Esophagus mucosa (tissue), 1 donor: ENCODE measurements around the gene PPP1R14D. TPM values are rescaled to one million over a fixed set of nuclear protein-coding genes. Genes with fewer than 3 reads are reported as not detected.

Experiments used
- ATAC-seq: fragments of 200-7000 bp; cut with Tn5 transposase; one replicate; pipeline ENCODE4 v1.9.1; 2020
- total RNA-seq: library from RNA; stranded (reverse); gene quantifications from one replicate; pipeline ENCODE4 v1.2.4, GENCODE V29; 2023
- donor health status: DM: yes; HTN: yes; CAD: no.

Gene PPP1R14D
- total RNA-seq, 1 donor from 2014 or later, result not detected

DNA sequence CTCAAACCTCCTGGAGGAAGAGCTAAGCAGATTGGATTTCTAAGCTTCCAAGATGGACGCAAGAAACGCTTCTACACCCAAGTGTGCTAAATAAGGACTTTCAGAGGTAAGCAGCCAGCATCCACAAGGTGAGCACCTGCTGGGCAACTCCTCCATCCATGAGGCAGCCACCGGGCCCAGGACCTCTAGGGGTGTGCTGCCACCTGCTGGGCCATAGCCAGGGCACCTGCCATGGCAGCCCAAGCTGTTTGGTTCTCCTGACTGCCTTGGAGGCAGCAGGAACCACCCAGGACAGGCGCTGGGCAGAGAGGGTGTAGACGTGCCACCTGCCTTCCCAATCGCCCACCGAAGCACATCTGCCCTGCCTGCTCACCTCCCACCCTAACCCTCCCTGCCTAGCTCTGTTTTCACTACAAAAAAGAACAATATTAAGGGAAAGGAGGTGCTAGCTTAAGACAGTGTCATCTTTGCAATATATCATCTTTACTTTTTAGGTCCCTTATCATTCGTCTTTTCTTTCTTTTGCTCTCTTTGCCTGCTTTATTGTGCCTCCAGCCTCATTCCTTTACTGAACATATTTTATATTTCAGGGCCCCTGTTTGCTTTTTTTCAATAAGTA lies 45.8 kb downstream of the PPP1R14D start:
- peak; percentile 85 for ATAC-seq

- peak; percentile 95 for ATAC-seq
Observed at GRCh38 chr15:40776537-40777141, 51.9 kb downstream of the PPP1R14D start.

DNA sequence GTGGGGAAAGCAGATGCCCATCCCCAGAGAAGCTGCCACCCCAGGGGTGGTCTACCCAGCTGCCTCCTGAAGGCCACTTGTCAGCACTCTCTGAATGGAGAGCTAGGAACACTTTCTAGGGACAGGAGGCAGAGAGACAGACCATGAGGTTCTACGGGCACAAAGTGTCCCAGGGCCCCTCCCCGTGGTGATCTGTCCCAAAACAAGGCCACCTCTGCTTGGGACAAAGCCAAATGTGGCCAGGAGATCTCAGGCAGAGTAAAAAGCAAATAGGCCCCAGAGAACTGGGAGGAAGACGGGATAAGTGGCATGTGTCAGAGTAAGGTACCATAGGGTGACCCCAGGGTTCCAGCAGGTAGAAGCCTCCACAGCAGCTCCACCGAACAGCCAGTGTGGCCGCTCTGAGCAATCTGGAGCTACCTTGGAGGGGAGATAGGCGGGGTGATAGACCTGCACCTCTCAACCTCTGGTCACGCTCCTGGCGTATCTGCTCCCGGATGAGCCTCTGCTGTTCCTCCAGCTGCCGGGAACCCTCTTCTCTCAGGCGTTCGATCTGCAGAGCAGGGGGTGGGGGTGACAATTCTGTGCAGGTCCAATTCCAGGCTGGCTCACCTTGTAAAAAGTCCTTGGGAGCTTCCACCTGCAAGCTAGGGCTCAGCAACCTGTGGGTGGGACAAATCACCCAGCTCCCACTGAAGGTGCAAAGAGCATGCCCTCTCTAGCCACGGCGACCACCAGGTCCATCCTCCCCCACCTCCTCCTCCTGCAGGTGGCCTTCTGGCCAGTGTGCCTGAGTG lies 52.6 kb downstream of the PPP1R14D start:
- ATAC-seq, result no peak

GRCh38 chr15:40775007-40775406 lies 53.5 kb downstream of the PPP1R14D start:
- no peak for ATAC-seq

GRCh38 chr15:40773902-40774301 lies 54.6 kb downstream of the PPP1R14D start:
- ATAC-seq, result no peak

- ATAC-seq, result no peak
Observed at GRCh38 chr15:40773496-40773895, 55.0 kb downstream of the PPP1R14D start.

- ATAC-seq, result no peak
Observed at GRCh38 chr15:40772014-40772413, 56.5 kb downstream of the PPP1R14D start.

- no peak for ATAC-seq
Observed at GRCh38 chr15:40771242-40771641, 57.3 kb downstream of the PPP1R14D start.

DNA sequence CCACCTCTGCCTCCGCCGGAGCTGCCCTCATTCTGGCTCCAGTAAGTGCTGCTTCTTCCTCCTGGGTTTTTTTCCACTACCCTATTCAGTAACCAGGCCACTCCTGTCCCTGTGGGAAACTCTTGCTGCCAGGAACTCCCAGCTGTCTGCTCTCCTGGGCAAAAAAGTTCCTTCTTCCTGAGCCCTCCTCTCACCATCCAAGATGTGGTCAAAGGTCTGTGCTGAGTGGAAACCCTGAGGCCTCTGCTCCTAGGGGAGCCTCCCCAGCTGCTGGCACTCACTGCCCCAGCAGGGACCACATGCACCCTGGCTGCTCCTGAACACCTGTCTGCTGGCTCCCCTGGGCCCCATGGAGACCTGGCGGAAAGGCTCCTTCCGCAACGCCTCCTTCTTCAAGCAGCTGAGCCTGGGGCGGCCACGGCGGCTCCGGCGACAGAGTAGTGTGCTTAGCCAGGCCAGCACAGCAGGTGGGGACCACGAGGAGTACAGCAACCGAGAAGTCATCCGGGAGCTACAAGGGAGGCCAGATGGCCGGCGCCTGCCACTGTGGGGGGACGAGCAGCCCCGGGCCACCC lies 58.3 kb downstream of the PPP1R14D start:
- ATAC-seq, result no peak

- peak; percentile 87 for ATAC-seq
Observed at GRCh38 chr15:40769274-40770146, 59.0 kb downstream of the PPP1R14D start, which contains the start of gene C15orf62. TSS of gene C15orf62 (plus strand) at chr15:40769980. CDS start at chr15:40770496, 516 bp downstream.

DNA sequence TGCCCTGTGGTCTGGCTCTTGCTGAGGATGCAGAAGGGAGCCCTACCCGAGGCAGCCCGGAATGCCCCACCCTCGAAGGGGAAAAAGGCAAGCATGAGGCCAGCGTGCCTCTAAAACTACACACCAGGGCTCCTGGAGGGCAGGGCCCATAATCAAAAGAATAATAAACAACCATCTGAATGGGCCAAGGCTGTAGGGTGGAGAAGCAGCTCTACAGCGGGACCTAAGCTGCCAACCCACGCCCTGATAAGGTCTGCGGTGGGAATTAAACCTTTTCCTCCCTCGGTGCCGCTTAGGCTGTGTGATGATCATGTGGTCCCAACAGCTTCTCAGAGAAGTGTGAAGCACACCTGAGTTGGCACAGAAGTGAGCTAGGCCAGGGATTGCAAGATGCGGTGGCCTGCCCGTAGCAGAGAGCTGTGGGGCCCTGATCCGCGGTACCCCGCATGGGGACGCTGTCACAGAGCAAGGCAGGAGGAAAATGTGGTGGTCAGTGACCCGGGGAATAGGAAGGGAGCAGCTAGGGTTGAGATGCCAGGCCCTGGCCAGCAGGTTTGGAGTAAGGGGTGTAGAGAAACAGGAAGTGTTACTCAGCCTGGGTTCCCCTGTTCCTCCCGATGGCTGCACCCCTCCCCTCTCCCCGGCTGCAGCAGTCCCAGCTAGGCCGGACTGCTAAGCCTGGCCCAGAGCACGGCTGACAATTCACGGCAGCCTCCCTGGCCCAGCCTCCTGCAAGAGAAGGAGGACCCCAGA lies 59.8 kb downstream of the PPP1R14D start:
- peak; percentile 28 for ATAC-seq

GRCh38 chr15:40767838-40768500 lies 60.5 kb downstream of the PPP1R14D start:
- ATAC-seq, result no peak

DNA sequence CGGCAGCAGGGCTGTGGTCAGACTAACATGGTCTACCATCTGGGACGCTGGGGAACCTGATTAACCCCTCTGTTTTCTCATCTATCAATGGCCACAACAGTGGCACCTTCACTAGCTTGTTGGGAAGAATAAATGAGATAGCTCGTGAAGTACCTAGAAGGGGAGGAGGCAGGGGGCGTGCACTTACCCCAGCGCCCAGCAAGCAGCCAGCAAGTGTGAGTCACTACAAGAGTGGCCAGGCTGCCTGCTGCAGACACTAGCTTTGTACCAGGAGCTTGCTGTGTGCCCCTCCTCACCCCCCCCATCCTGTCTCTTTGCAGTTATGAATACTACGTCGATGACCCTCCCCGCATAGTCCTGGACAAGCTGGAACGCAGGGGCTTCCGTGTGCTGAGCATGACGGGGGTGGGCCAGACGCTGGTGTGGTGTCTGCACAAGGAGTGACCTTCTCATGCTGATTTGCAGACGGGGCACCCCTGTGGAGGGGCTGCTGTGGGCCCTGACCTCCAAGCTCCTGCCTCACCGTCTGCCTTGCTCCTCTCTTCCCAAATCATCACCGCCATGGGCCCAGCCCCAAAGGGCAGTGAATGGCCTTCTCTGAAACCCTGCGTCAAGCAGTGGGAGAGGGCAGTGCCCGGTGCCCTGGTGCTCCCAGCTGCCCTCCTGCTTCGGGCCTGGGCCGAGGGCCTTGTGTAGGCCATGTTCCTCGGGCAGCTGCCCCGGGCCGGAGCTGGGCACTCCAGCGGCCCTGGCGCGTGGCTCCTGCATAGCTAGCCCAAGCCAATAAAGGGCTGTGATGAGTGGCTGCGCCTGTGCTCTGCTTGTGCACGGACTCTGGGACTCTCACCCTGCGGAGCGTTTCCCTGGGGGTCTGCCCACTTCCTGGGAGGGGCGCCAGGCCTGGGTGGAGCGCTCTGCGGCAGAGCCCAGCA lies 61.3 kb downstream of the PPP1R14D start:
- ATAC-seq, result peak; percentile 9

DNA sequence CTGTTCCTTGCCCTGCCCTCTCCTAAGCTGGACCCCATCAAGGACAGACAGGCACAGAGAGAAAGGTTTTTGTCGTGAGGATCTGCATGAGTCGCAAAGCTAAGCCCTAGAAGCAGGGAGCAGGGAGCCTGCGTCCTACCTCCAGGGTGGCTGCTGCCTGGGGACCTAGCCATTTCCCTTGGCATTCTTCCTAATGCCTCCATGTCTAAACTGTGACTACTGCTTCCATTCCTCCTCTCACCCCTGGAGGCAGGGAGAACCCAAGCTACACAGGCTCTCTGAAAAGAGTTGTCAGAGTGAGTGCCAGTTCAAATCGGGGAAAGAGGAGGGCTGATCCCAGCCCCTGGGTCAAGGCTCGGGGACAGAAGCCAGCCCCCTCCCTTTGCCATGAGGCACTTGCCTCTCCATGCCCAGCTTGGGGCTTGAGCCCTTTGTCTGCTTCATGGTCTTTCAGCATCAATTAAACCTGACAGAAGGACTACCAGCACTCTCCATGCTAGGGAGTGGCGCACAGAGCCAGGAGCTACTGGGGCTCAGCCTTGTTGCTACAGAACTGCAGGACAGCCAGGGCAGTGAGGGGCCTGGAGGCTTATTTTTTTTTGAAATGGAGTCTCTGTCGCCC lies 62.2 kb downstream of the PPP1R14D start:
- no peak for ATAC-seq

Other genes starting within 250 kb of the PPP1R14D start
- 8.8 TPM for gene KNL1, start 234.5 kb downstream of the PPP1R14D start, total RNA-seq
- 8.2 TPM for gene RAD51, start 133.5 kb downstream of the PPP1R14D start, total RNA-seq
- gene RMDN3, start 73.5 kb downstream of the PPP1R14D start, total RNA-seq, result 21.2 TPM
- 13.0 TPM for gene GCHFR, start 64.6 kb downstream of the PPP1R14D start, total RNA-seq
- gene C15orf62, start 58.7 kb downstream of the PPP1R14D start, total RNA-seq, result 4.0 TPM
- gene ZFYVE19, start 21.6 kb downstream of the PPP1R14D start, total RNA-seq, result 18.4 TPM
- 20.8 TPM for gene DNAJC17, start 21.2 kb downstream of the PPP1R14D start, total RNA-seq
- gene SPINT1, start 15.3 kb upstream of the PPP1R14D start, total RNA-seq, result 127 TPM
- gene RHOV, start 45.5 kb upstream of the PPP1R14D start, total RNA-seq, result 118 TPM
- 10.9 TPM for gene VPS18, start 65.7 kb upstream of the PPP1R14D start, total RNA-seq
- 1.1 TPM for gene DLL4, start 100.6 kb upstream of the PPP1R14D start, total RNA-seq
- 31.8 TPM for gene CHAC1, start 124.8 kb upstream of the PPP1R14D start, total RNA-seq